ENCODE data around the gene HTRA3.

DNA sequence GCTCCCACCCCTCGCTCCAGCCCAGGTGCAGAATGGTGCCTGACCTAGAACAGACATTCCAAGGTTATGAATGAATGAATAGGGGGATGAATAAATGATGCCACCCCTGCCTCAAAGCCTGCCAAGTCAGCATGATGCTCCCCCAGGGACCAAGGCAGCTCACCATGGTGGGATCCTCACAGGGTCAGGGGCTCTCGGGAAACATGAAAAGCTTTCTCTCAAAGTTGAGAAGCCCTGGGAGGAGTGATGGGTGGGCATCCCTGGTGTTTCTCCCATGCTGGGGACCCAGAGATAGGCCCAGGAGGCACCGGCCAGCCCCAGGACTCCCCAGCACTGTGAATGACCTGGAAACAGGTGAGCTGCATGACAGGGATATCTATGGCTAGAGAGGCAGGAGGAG is 58.9 kb downstream of the HTRA3 start:
- TF ChIP-seq POLR2AphosphoS5 (IDR thresholded peaks at IDR 0.05; ENCODE audit: low read depth): no peak
- TF ChIP-seq, protein P1, sequence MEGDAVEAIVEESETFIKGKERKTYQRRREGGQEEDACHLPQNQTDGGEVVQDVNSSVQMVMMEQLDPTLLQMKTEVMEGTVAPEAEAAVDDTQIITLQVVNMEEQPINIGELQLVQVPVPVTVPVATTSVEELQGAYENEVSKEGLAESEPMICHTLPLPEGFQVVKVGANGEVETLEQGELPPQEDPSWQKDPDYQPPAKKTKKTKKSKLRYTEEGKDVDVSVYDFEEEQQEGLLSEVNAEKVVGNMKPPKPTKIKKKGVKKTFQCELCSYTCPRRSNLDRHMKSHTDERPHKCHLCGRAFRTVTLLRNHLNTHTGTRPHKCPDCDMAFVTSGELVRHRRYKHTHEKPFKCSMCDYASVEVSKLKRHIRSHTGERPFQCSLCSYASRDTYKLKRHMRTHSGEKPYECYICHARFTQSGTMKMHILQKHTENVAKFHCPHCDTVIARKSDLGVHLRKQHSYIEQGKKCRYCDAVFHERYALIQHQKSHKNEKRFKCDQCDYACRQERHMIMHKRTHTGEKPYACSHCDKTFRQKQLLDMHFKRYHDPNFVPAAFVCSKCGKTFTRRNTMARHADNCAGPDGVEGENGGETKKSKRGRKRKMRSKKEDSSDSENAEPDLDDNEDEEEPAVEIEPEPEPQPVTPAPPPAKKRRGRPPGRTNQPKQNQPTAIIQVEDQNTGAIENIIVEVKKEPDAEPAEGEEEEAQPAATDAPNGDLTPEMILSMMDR (conservative IDR thresholded peaks at IDR 0.05; ENCODE audit: low read depth in 2 of 2): no peak
- TF ChIP-seq, protein P2, sequence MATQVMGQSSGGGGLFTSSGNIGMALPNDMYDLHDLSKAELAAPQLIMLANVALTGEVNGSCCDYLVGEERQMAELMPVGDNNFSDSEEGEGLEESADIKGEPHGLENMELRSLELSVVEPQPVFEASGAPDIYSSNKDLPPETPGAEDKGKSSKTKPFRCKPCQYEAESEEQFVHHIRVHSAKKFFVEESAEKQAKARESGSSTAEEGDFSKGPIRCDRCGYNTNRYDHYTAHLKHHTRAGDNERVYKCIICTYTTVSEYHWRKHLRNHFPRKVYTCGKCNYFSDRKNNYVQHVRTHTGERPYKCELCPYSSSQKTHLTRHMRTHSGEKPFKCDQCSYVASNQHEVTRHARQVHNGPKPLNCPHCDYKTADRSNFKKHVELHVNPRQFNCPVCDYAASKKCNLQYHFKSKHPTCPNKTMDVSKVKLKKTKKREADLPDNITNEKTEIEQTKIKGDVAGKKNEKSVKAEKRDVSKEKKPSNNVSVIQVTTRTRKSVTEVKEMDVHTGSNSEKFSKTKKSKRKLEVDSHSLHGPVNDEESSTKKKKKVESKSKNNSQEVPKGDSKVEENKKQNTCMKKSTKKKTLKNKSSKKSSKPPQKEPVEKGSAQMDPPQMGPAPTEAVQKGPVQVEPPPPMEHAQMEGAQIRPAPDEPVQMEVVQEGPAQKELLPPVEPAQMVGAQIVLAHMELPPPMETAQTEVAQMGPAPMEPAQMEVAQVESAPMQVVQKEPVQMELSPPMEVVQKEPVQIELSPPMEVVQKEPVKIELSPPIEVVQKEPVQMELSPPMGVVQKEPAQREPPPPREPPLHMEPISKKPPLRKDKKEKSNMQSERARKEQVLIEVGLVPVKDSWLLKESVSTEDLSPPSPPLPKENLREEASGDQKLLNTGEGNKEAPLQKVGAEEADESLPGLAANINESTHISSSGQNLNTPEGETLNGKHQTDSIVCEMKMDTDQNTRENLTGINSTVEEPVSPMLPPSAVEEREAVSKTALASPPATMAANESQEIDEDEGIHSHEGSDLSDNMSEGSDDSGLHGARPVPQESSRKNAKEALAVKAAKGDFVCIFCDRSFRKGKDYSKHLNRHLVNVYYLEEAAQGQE (IDR thresholded peaks at IDR 0.05; ENCODE audit: unreplicated experiment): no peak
- TF ChIP-seq EZH2 (IDR thresholded peaks at IDR 0.05; ENCODE audit: low read depth, unreplicated experiment): no peak
